Activated T-helper 17 cell treated with anti-CD3 and anti-CD28 coated beads, Interleukin-2, amount 50 U/mL, for 72 hours (primary cell): ENCODE data around the gene ROGDI. TPM values are rescaled to one million over a fixed set of nuclear protein-coding genes. Genes with fewer than 3 reads are reported as not detected.

Experiments
- ATAC-seq: fragments of 150-1000 bp; cut with Tn5 transposase; replicated peaks from 2 replicates; pipeline ENCODE4 v1.10.0; 2021; ENCODE audit warnings: mild to moderate bottlenecking, moderate library complexity
- H3K27ac Mint-ChIP-seq: one replicate; pipeline ENCODE4 v1.8.0; 2022; ENCODE audit warnings: mixed read lengths
- H3K27me3 Mint-ChIP-seq: one replicate; pipeline ENCODE4 v1.8.0; 2022; ENCODE audit warnings: mixed read lengths
- H3K36me3 Mint-ChIP-seq: one replicate; pipeline ENCODE4 v1.8.0; 2022; ENCODE audit warnings: low read depth, mild to moderate bottlenecking, mixed read lengths
- H3K4me1 Mint-ChIP-seq: one replicate; pipeline ENCODE4 v1.8.0; 2022; ENCODE audit warnings: mixed read lengths
- H3K4me3 Mint-ChIP-seq: one replicate; pipeline ENCODE4 v1.8.0; 2022; ENCODE audit warnings: mild to moderate bottlenecking, mixed read lengths
- H3K9me3 Mint-ChIP-seq: one replicate; pipeline ENCODE4 v1.8.0; 2022; ENCODE audit warnings: mixed read lengths
- total RNA-seq, 2 donors: library from RNA; stranded (reverse); gene quantifications; one replicate each; pipeline ENCODE4 v1.2.3, GENCODE V29; 2022

The ROGDI gene
- total RNA-seq, 2 donors from 2014 or later, result 8.0 to 8.8 TPM

DNA sequence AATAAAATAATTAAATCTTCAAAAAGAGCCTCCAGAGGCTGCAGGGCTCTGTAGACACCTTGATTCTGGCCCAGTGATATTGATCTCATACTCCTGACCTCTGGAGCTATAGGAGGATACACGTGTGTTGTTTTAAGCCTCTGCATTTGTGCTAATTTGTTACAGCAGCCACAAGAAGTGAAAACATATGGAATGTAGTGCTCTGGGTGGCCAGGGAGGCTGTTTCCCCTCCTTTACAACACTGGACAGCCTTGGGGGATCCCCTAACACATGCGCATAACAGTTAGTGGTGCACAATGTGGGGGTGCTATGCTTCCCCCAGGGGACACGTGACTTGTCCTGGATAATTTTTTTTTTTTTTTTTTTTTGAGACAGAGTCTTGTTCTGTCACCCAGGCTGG, 30.8 kb downstream of the ROGDI start:
- Mint-ChIP-seq H3K4me1 (peaks cover 6% of the 10 kb centered on the region), H3K36me3 (no peaks in the 10 kb centered on the region), H3K27me3 (no peaks in the 10 kb centered on the region), H3K27ac (no peak overlapping the region), H3K9me3 (no peaks in the 10 kb centered on the region), H3K4me3 (no peak overlapping the region)
- no peak for ATAC-seq

DNA sequence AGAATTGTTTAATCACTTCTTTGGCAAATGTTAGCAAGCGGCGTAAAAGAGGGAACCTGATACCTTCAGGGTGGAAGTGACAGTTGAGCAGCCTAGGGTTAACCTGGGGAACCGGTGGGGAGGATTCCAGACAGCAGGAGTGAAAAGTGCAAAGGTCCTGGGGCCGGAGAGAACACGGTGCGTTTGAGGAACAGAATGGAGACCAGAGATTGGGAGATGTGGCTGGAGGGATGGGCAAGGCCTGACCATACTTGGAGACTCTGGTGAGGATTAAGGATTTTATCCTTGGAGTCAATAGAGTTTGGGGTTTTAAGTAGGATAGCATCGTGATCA, 33.2 kb downstream of the ROGDI start:
- Mint-ChIP-seq H3K27ac (no peak overlapping the region), H3K9me3 (no peaks in the 10 kb centered on the region), H3K4me3 (peak overlapping the region; percentile 97)

DNA sequence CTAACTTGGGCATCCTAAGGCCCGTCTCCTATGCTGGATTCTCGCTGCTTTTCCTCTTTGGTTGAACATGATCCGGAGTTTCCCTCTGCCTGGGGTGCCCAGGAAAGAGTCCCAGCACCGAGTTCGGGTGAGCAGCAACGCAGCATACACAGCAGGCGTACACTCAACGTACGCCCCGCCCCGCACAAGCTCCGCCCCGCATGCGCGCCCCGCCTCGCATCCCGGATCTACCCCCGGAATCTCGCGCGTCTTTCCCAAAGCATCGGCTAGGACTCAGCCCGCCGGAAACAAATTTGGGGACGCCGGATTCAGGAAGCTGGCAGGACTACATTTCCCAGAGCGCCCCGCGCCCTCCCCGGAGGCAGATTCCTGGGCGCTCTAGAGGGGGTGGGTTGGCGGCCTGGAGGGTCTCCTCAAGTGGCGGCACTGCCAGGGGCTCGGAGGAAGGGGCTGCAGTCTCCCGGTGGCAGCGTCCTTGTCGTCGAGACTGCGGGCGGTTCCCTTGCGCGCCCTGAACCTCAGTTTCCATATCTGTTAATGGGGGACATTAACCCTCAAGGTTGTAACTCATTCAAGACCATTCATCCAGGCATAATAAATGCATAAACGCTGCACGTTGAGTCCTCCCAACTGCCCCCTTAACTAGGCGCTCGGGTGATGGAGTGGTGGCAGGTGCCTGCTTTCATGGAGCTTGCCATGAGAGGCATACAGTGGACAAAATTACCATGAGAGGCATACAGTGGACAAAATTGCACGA, 33.7 kb downstream of the ROGDI start:
- H3K27me3 Mint-ChIP-seq, result no peaks in the 10 kb centered on the region
- peak overlapping the region; percentile 94 for H3K27ac Mint-ChIP-seq
- peak; percentile 85 for ATAC-seq
- peak overlapping the region; percentile 97 for H3K4me3 Mint-ChIP-seq
- H3K4me1 Mint-ChIP-seq, result peaks cover 11% of the 10 kb centered on the region
- H3K9me3 Mint-ChIP-seq, result no peaks in the 10 kb centered on the region
- peaks cover 9% of the 10 kb centered on the region for H3K36me3 Mint-ChIP-seq

More for the DNA sequence above, 33.2 kb downstream of the ROGDI start:
- ATAC-seq, result no peak
- peaks cover 4% of the 10 kb centered on the region for H3K36me3 Mint-ChIP-seq
- H3K4me1 Mint-ChIP-seq, result peaks cover 11% of the 10 kb centered on the region
- no peaks in the 10 kb centered on the region for H3K27me3 Mint-ChIP-seq

DNA sequence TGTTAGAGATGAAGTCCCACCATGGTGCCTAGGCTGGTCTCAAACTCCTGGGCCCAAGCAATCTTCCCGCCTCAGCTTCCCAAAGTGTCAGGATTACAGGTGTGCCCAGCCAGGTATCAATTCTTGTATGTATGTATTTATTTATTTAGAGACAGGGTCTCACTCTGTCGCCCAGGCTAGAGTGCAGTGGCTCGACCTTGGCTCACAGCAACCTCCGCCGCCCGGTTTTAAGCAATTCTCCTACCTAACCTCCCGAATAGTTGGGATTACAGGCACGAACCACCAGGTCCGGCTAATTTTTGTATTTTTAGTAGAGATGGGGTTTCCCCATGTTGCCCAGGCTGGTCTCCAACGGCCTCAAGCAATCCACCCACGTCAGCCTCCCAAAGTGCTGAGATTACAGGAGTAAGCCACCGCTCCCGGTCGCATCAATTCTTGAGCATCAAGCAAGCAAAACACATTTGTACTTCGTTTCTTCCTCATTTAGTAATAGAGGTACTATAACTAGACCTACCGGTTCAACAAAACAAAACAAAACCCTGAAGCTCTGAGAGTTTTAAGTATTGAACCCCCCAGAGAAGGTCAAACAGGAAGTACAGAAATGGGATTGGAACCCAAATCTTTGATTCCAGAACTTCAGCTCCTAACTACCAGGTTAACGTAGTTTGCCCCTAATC, 34.4 kb downstream of the ROGDI start:
- Mint-ChIP-seq H3K27ac (peak overlapping the region; percentile 94), H3K36me3 (peaks cover 13% of the 10 kb centered on the region), H3K27me3 (no peaks in the 10 kb centered on the region), H3K4me3 (peak overlapping the region; percentile 97), H3K4me1 (peaks cover 11% of the 10 kb centered on the region), H3K9me3 (no peaks in the 10 kb centered on the region)
- ATAC-seq, result peak; percentile 47

DNA sequence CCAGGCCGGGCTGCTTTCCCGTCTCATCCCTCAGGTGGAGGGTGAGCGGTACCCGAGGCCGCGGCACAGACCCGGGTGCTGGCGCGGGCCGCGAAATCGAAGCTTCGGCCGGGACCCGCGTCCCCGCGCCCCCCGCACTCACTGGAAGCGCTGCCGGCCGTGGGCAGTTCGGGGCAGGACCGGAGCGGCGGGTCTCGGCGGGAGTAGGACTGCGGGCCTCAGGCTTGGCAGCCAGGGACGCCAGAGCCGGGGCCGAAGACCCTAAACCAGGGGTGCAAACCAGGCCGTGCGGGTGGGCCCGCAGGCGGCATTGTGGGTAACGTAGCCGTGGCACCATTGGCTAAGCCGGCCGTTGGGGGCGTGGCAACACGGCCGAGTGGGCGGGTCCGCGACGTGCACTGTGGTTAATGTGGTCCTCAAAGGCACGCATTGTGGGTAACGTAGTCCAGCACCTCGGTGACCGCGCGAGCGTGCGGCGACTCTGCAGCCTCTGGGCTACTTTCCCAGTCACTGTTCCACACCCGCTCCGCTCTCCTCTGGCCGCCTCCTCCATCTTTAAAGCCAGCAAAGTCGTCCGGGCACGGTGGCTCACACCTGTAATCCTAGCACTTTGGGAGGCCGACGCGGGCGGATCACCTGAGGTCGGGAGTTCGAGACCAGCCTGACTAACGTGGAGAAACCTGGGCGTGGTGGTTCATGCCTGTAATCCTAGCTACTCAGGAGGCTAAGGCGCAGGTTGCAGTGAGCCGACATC, 35.4 kb downstream of the ROGDI start, which contains the start of gene ZNF500:
Gene ZNF500 (minus strand): TSS at position 288 of the 754 bp plus-strand sequence. CDS start 1,184 bp downstream, outside the sequence.
- peak within 1 kb of the TSS; percentile 97 for H3K4me3 Mint-ChIP-seq
- H3K36me3 Mint-ChIP-seq, result peaks cover 22% of the 10 kb centered on the region

DNA sequence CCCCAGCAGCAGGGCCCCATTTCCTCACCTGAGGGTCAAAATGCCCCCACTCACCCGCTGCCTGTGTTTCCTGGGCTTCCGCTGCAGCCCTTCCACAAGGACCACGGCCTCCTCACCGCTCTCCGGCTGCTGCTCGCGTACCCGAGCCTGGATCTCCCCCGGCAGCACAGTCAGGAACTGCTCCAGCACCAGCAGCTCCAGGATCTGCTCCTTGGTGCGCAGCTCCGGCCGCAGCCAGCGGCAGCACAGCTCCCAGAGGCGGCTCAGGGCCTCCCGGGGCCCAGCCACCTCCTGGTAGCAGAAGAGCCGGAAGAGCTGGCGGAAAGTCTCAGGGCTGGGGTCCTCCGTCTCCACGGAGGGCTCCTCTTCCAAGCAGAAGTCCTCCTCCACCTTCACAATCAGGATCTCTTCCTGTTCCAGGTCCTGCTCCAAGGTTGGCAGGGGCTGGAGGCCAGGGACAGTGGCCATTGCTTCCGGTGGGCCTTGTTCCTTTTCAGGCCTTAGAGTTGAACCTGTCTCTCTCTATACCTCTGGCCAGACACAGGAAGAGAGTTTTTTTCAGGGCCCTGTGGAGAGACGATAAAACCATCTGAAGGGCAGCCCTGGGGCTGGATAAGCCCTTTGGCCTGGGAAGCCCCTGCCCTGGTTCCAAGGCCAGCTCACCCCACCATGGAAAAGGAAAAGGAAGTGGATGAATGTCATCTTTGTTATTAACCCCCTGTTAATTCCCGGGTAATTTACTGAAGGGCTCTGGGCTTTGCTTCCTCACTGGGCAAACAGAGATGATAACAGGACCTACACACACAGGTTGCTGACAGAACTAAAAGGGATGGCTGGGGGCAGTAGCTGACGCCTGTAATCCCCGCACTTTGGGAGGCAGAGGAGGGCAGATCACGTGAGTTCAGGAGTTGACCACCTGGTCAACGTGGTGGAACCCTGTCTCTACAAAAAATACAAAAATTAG, 36.6 kb downstream of the ROGDI start:
- no peak for ATAC-seq
- peaks cover 11% of the 10 kb centered on the region for H3K4me1 Mint-ChIP-seq
- H3K9me3 Mint-ChIP-seq, result no peaks in the 10 kb centered on the region
- no peaks in the 10 kb centered on the region for H3K27me3 Mint-ChIP-seq
- H3K4me3 Mint-ChIP-seq, result peak overlapping the region; percentile 97
- H3K36me3 Mint-ChIP-seq, result peaks cover 33% of the 10 kb centered on the region
- H3K27ac Mint-ChIP-seq, result peak overlapping the region; percentile 83

More for the DNA sequence above, 35.4 kb downstream of the ROGDI start, which contains the start of gene ZNF500:
- ATAC-seq, result peak; percentile 78
- no peaks in the 10 kb centered on the region for H3K9me3 Mint-ChIP-seq
- H3K27ac Mint-ChIP-seq, result peak within 1 kb of the TSS; percentile 94
- H3K4me1 Mint-ChIP-seq, result peaks cover 11% of the 10 kb centered on the region
- H3K27me3 Mint-ChIP-seq, result no peaks in the 10 kb centered on the region

DNA sequence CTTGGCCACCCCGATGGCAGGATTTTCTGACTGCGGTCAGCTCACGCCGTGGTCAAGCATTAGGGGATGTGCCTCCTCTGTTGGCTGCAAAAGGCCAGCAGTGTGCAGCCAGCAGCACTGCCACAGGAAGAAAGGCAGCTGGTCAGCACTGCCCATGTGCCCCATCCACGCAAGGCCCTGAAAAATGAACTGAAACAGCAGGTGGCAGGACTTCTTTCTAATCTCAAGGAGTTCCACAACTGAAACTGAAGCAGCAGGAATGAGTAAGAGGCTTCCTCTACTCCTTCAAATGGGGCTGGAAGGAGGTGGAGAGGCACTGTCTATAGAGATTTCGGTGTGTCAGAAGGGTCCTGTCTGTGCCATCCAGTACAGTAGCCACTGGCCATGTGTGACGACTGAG, 38.6 kb downstream of the ROGDI start:
- no peak for ATAC-seq
- Mint-ChIP-seq H3K27ac (no peak overlapping the region), H3K4me1 (peaks cover 11% of the 10 kb centered on the region), H3K36me3 (peaks cover 53% of the 10 kb centered on the region), H3K9me3 (no peaks in the 10 kb centered on the region), H3K4me3 (no peak overlapping the region), H3K27me3 (no peaks in the 10 kb centered on the region)

DNA sequence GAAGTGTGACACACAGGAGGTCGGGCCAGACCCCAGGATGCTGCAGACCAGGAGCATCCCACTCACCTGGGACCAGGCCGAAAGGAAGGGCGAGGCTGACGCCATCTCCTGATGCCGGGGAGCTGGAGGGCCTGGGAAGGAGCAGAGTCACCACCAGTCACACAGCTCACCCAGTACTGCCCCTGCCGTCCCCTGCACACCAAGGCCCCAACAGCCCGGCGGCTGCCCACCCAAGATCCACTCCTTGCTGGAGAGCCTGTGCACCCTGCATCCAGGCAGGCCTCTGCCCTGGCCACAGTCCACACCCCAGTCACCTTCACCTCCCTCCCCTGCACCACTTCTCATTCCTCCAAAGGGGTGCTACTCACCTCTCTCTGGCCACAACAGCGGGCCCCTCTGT, 40.2 kb downstream of the ROGDI start:
- Mint-ChIP-seq H3K4me3 (no peak overlapping the region), H3K9me3 (no peaks in the 10 kb centered on the region), H3K27ac (no peak overlapping the region), H3K27me3 (no peaks in the 10 kb centered on the region), H3K4me1 (peaks cover 5% of the 10 kb centered on the region), H3K36me3 (peaks cover 69% of the 10 kb centered on the region)
- no peak for ATAC-seq

DNA sequence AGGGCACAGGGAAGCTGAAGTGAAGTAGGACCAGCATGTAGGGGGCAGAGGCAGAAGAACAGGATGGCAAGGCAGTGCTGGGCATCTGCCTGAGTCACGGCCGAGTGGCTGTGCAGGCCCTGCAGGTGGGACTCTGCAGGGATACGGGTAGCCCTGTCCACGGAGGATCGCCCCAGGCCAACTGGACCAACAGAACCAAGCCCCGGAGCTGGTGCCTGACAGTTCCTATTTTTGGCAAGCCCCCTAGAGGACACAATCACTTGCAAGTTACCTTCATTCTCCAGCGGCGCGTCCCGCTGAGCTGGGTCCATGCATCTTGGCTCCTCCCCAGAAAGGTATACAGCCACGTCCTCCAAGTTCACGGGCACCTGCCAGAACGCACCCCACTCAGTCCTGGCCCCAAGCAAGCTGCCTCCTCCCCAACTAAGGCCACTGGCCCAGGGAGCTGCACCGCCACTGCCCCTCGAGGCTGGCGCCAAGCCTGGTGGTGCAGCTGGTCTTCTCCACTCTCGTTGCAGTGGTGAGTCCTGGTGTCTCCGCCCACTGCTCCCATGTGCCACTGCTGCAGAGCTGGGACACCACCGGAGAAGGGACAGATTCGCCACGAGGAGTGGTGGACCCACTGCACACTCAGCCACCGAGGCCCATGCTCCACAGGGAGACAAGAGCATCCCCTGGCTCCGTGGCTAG, 42.1 kb downstream of the ROGDI start:
- Mint-ChIP-seq H3K4me1 (no peaks in the 10 kb centered on the region), H3K9me3 (no peaks in the 10 kb centered on the region), H3K36me3 (peaks cover 83% of the 10 kb centered on the region), H3K27ac (peak overlapping the region; percentile 56), H3K27me3 (no peaks in the 10 kb centered on the region), H3K4me3 (no peak overlapping the region)
- no peak for ATAC-seq

DNA sequence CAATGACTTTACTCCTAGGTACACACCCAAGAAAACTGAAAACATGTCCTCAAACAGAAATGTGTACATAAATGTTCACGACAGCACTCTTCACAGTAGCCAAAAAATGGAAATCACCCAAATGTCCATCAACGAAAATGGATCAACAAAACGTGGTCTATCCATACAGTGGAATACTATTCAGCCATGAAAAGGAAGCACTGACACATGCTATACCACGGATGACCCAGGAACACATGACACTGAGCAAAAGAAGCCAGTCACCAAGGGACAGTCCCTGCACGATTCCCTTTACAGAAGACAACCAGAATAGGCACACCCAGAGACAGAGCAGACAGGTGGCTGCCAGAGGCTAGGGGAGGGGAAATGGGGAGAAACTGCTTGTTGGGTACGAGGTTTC, 46.7 kb downstream of the ROGDI start:
- Mint-ChIP-seq H3K36me3 (peaks cover 69% of the 10 kb centered on the region), H3K4me1 (no peaks in the 10 kb centered on the region), H3K27me3 (no peaks in the 10 kb centered on the region), H3K27ac (no peak overlapping the region), H3K9me3 (no peaks in the 10 kb centered on the region), H3K4me3 (no peak overlapping the region)
- no peak for ATAC-seq

DNA sequence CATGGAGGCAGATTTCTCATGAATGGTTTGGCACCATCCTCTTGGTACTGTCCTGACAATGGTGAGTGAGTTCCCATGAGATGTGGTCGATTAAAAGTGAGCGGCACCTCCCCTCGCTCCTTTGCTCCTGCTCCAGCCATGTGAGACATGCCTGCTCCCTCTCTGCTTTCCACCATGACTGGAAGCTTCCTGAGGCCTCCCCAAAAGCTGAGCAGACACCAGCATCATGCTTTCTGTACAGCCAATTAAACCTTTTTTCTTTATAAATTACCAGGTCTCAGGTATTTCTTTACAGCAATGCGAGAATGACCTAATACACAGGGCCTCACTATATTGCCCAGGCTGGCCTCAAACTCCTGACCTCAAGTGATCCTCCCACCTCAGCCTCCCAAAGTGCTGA, 47.6 kb downstream of the ROGDI start:
- peaks cover 60% of the 10 kb centered on the region for H3K36me3 Mint-ChIP-seq
- no peaks in the 10 kb centered on the region for H3K4me1 Mint-ChIP-seq
- ATAC-seq, result no peak
- H3K27ac Mint-ChIP-seq, result no peak overlapping the region
- H3K9me3 Mint-ChIP-seq, result no peaks in the 10 kb centered on the region
- no peaks in the 10 kb centered on the region for H3K27me3 Mint-ChIP-seq
- H3K4me3 Mint-ChIP-seq, result no peak overlapping the region

DNA sequence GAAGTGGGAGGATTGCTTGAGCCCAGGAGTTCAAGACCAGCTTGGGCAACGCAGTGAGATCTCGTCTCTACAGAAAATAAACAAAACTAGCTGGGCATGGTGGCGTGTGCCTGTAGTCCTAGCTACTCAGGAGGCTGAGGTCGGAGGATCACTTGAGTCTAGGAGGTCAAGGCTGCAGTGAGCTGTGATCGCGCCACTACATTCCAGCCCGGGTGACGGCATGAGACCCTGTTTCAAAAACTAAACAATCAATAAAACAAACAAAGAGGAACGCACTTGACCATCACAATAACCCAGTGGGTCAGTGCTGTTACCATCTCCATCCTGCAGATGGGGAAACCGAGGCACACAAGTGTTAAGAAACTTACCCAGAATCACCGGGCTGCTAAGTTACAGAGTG, 49.2 kb downstream of the ROGDI start:
- no peaks in the 10 kb centered on the region for H3K4me1 Mint-ChIP-seq
- H3K4me3 Mint-ChIP-seq, result no peak overlapping the region
- no peaks in the 10 kb centered on the region for H3K9me3 Mint-ChIP-seq
- no peaks in the 10 kb centered on the region for H3K27me3 Mint-ChIP-seq
- peaks cover 44% of the 10 kb centered on the region for H3K36me3 Mint-ChIP-seq
- no peak for ATAC-seq
- H3K27ac Mint-ChIP-seq, result no peak overlapping the region

DNA sequence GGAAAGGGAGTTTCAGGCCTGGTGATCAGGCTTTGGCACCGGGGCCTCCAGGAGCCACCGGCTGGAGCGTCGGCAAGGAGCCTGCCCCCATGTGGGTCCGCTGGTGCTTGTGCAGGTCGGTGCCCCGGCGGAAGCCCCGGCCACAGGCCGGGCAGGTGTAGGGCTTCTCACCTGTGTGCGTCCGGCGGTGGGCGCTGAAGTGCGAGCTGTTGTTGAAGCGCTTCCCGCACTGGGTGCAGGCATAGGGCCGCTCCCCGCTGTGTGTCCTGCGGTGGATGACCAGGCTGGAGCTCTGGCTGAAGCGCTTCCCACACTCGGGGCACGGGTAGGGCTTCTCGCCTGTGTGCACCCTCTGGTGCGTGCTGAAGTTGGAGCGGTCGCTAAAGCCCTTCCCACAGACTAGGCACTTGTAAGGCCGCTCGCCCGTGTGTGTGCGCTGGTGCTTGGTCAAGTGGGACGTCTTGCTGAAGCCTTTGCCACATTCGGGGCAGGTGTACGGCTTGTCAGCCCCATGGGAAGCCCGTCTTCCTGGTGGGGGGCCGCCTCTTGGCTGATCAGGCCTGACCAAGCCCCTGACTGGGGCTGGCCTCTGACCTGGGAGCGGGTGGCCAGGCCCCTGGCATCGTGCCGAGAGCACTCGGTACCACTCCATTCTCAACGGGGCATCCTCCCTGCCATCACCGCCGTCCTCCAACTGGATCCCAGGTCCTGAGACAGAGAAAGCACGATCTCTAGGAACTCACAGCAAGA, 49.9 kb downstream of the ROGDI start:
- Mint-ChIP-seq H3K27me3 (no peaks in the 10 kb centered on the region), H3K4me1 (no peaks in the 10 kb centered on the region), H3K27ac (no peak overlapping the region), H3K9me3 (no peaks in the 10 kb centered on the region), H3K4me3 (no peak overlapping the region), H3K36me3 (peaks cover 37% of the 10 kb centered on the region)
- no peak for ATAC-seq
